Lung microvascular endothelial cell (primary cell): ENCODE results near the gene HAP1. TPM values are rescaled to one million over a fixed set of nuclear protein-coding genes. Genes with fewer than 3 reads are reported as not detected.
A peak's percentile ranks its signal among the peaks of the same experiment; 100 is the strongest.
"Not testable (repeated sequence)": the region's sequence is repeated elsewhere in the genome, so short reads cannot be mapped to it uniquely, and the experiment has no call there.

Experiments
- DNase-seq, 2 donors: peaks; one replicate each; pipeline versions ENCODE4 v3.0.0 to v3.0.0-alpha.2; 2010; ENCODE audit warnings: low read depth in 2 of 2
- total RNA-seq: library from RNA; depleted of rRNA; stranded (reverse); fragments of >200 nt; gene quantifications from 2 replicates; pipeline ENCODE4 v1.2.1, GENCODE V29; 2014

HAP1 gene
- total RNA-seq, 1 donor from 2014 or later = 0.20 TPM

- no peak for DNase-seq
These were observed 43.9 kb downstream of the HAP1 start for GRCh38 chr17:41690497-41690896.

- DNase-seq = peak; percentile 73 to 79
These were observed 44.7 kb downstream of the HAP1 start for GRCh38 chr17:41689497-41690299.

GRCh38 chr17:41688641-41689496, 45.6 kb downstream of the HAP1 start, which contains the start of gene EIF1:
Gene EIF1 (plus strand): TSS chr17:41688885. CDS start chr17:41689039, 154 bp downstream.
- peak; percentile 100 for DNase-seq

- peak; percentile 52 to 58 for DNase-seq
These were observed 46.4 kb downstream of the HAP1 start for GRCh38 chr17:41687828-41688640.

GRCh38 chr17:41686281-41686680, 48.2 kb downstream of the HAP1 start:
- DNase-seq = no peak

GRCh38 chr17:41685753-41686152, 48.7 kb downstream of the HAP1 start:
- DNase-seq = not testable (repeated sequence)

GRCh38 chr17:41684035-41684434, 50.4 kb downstream of the HAP1 start:
- no peak for DNase-seq

GRCh38 chr17:41683441-41684007, 50.9 kb downstream of the HAP1 start:
- no peak for DNase-seq

GRCh38 chr17:41682631-41683030, 51.8 kb downstream of the HAP1 start:
- no peak for DNase-seq

- no peak for DNase-seq
These were observed 52.7 kb downstream of the HAP1 start for GRCh38 chr17:41681776-41682175.

- DNase-seq = no peak
These were observed 53.9 kb downstream of the HAP1 start for GRCh38 chr17:41680426-41681040.

- no peak for DNase-seq
These were observed 54.6 kb downstream of the HAP1 start for GRCh38 chr17:41679740-41680425.

- DNase-seq = peak in 1 of 2 donors; percentile 85
These were observed 55.3 kb downstream of the HAP1 start for GRCh38 chr17:41678907-41679739.

GRCh38 chr17:41678411-41678906, 56.0 kb downstream of the HAP1 start:
- peak in 1 of 2 donors; percentile 67 for DNase-seq

GRCh38 chr17:41676058-41676419, 58.4 kb downstream of the HAP1 start:
- DNase-seq = no peak

- not testable (repeated sequence) for DNase-seq
These were observed 59.0 kb downstream of the HAP1 start for GRCh38 chr17:41675157-41676057.
